NCI-H345 treated with DMSO at 0.1 percent for 48 hours (cell line): ENCODE data around the gene SLIT3.

Experiments
- DNase-seq: peaks from one replicate; lab custom pipeline; 2025; ENCODE audit not compliant: unreplicated experiment; lab: John Stamatoyannopoulos, UW

SLIT3 gene

DNA sequence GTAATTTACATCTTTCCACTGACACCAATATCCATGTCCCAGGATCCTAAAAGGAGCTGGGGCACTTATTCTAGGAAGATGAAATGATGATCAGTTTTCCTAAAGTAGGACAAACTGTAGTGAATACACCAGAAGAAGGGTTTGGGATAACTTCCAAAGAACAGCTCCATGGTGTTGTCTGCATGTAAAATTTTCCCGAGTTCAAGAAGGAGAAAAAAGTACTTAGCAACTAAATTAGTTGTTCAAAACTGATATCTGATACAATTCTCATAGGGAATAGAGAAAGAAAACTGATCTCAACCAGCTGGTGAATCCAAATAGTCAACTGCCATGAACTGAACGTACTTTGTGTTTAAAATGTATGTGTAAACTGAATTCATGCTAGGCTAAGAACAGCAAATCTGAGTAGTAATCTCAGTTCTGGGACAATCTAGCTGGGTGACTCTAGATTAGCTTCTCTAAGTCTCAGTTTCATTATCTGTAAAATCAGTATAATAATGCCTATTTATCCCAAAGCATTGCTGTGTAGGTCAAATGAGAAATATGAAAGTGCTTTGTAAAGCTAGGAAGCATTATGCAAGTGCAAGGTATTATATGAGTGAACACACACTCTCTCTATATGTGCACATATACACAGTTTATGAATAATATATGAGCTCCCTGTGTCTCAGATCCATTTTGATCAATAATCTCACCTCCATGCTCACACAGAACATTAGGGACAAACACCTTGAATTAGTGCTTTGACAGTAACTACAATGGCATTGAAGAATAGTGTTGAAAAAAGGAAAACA, 357.7 kb downstream of the SLIT3 start:
- no peak for DNase-seq

DNA sequence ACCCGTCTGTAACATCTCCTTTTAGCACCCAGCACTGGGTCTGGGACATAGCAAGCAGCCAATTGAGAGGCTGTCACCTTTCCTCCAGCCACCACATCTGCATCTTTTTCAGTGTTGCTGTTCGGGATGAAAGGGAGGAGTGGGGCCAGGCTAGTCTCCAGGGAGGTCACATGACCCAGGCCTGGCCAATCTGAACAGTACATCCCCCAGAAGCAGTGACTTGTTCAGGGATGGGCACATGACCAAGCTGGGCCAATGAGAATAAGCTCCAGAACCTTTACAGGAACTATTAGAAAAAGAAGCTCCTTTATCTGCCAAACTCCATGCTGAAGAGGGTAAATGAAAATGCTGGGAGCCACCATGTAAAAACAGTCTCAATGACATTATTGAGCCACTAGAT, 359.0 kb downstream of the SLIT3 start:
- no peak for DNase-seq

DNA sequence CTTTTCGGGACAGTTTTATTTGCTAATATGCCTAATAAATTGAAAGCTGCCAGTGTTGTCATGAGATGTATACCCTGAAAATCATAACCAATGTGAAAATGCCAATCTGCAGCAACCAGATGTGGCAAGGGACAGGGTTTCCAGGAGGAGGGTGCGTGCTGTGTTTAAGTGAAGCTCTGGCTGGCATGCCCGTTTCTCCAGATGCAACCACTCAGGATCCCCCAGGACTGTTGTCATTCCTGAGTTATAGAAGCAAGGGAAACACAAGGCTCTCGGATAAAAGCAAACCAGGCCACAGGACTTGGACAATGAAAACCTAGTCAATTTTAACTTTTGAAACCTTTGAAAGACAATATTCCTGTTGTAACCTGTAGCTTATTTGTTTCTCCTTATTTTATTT, 360.2 kb downstream of the SLIT3 start:
- DNase-seq, result no peak

DNA sequence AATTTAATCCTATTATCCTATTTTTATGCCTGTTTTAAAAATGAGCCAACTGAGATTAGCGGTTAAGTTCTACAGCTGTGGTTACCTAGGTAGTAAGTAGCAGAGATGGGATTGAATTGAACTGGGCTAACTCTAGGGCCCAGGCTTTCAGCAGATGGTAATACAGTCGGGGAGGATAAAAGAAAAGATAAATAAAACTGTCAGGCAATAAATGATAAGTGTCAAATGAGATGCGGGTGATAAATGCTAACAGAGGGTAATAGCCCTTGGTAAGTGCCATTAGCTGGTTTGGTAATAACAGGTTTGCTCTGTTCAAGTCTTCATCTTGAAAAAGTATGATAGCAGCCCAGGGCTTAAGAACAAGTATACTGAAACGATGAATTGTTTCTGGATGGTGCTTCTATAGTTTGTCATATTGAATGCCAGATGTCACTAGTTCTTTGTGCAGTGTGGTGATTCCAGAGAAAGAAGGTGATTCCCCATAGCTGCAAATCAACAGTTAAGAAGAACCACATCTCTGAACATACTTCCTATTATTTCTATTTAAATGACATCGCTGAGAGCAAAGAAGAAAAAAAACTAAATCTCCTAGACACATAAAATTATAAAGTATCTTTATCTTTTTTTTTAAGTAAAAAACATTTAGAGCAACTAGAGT, 360.9 kb downstream of the SLIT3 start:
- DNase-seq, result peak; percentile 95

DNA sequence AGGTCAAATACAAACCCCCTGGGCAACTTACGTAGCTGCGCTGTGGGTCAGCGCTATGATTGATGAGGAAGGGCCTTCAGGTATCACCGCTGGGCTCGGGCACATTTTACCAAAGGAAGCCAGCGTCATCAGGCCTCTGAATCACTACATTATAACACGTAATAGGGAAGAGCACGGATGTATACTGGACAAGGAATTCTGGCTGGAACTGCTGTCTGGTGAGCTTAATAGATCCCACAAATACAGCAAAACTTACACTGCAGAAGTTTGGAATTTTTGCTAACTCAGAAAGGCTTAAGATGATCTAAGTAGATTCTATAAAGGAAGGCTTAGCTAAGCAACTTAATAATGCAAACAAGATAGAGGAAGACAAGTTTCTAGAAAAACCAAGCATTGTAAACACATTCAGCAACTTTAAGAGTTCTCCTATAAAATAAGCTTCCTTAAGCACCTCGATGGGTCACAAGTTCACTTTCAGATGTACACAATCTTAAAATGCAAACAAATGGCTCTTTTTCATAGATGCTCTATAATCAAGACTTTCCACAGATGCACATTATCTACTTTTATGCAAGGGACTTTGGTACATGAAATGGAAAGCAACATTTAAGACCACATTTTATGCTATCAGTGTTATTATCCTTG, 361.7 kb downstream of the SLIT3 start:
- no peak for DNase-seq

DNA sequence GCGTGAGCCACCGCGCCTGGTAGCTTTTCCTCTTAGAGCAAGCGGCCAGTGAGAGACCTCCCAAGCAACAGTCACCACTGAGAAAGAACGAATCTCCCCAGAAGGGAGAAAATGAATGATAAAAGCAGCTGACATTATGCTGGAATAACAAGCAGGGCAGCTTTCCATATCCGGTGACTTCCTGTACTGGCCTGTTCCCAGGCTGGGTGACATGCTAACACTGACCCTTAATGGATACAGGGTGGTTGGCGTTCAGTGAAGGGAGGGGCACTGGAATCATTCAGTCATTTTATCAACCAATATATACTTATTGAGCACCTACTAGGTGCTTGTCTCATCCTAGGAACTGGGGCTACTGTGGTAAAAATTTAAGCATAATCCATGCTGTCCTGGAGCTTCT, 364.4 kb downstream of the SLIT3 start:
- DNase-seq, result no peak

DNA sequence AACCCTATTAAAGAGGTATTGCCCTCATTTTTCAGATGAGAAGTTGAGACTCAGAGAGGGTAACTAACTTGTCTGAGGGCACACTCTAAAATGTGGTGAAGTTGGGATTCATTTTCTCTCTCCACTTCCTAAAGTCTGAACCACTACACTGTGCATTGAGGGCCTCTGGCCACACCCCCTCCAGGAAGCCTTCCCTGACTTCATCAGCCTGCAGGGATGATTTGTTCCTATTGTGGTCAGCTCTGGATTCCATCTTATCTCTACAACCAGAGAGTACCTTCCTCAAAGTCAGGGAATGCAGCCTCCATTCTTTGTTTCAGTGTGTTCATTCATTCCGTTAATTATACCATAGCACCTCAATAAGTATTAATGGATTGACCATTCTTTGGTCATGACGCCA, 365.8 kb downstream of the SLIT3 start:
- no peak for DNase-seq

DNA sequence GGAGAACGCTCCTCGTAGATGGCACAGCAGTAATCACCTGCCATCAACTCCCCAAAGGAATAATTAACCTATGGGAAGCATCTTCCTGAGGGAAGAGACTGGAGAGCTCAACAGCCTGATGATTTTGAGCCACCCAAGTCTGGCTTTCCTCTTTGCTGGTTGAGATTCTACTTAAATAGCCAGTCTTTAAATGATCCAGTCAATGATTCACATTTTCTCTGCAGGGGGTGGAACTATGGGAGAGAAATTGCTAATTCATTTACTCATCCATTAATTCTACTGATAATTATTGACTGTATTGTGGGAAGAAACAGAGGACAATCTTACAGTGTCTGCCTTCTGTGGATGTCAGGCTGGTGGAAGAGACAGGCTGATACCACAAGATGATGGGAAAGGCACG, 366.8 kb downstream of the SLIT3 start:
- DNase-seq, result no peak

DNA sequence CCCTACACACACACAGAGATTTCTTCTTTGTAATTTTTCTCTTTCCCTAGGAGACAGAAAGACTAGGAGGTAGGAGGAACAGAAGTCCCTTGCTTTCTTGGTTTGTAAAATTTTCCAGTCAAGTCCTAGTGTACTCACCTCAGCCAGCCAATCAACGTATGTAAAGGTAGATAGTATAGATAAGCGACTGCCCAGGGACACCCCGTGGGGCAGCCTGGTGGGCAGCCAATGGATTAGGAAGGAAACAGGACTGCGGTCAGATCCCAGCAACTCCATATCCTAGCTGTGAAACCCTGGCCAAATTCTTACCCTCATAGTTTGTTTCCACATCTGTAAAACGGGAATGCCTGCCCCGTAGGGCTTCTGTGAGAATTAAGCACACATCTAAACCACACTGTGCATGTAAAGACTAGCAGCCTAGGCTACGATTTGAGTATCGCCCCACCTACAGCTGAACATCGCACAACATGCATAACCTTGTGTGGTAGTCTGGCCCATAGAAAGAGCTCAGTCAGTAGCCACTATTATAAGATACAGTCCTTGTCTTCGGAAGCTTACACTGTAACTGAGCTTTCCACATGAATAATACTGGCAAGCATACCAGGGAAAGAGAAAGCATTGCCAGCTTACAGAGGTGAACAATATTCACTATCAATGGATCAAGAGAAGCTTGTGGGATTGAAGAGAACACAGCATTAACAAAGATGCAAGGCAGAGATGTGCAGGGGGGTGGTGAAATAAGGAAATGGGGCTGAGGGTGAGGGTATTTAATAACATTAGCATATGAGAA, 368.3 kb downstream of the SLIT3 start:
- no peak for DNase-seq

DNA sequence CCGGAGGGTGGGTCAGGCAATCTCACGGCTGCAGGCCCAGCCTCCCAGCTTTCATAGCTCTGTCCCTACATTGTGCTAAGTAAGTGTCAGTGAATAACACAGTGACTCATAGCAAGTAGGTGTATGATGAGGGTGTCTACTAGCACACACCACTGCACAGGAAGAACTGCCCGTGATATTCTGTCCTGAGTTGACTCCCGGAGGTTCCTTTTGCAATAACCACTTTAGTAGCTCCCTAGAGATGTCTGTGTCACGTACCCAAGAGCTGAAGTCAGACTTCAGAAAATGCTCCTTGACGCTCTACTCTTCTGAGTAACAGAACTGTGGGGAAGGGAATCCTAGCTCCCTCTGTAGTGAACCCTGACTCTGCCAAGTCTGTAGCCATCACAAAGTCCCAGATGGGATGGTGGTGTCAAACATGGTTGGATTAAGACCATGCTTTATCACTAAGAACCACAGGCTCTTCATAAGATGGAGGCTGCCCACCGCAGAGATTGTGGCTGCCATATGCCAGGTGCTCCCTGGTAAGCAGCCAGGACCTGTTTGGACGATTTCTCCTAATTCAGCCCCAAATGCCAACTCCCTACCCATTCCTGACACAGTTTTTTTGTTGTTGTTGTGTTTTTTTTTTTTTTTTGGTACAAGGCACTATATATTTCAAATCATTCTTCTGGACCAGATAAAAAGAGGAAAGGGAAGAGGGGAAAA, 369.1 kb downstream of the SLIT3 start:
- no peak for DNase-seq

DNA sequence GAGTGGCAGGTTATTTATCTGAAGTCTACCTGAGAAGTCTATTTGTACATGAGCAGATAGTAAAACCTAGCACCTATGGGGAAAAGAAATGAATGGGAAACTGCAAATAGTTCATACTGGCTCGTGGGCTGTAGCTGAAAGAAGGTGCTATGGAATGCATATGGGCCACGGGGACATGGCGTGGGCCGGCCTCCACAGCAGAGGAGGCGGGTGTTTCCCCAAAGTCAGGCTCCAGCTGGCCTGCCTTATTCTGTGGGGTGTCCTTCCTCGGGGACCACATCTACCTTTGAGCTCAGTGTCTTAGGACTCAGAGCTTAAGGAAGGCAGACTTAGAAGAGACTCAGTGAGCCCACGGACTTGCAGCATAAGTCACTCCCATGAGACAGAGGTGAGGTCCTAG, 371.3 kb downstream of the SLIT3 start:
- no peak for DNase-seq

DNA sequence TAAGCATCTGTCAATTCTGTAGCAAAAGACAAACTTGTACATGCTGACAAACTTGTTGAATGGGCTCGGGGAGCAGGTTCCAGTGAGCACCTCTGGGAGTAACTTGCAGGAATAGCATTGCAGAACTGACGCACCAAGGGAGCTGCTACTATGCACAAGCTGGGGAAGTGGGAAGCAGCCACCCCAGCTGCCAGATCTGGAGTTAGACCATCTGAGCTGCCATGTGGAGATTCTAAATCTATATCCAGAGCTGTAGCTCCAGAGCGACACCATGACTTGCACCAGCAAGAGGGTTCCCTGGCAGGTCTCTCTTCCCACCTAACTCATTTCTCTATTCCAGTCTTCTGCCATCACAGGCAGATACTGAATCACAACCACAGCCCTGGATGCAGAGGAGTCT, 375.8 kb downstream of the SLIT3 start:
- DNase-seq, result no peak

DNA sequence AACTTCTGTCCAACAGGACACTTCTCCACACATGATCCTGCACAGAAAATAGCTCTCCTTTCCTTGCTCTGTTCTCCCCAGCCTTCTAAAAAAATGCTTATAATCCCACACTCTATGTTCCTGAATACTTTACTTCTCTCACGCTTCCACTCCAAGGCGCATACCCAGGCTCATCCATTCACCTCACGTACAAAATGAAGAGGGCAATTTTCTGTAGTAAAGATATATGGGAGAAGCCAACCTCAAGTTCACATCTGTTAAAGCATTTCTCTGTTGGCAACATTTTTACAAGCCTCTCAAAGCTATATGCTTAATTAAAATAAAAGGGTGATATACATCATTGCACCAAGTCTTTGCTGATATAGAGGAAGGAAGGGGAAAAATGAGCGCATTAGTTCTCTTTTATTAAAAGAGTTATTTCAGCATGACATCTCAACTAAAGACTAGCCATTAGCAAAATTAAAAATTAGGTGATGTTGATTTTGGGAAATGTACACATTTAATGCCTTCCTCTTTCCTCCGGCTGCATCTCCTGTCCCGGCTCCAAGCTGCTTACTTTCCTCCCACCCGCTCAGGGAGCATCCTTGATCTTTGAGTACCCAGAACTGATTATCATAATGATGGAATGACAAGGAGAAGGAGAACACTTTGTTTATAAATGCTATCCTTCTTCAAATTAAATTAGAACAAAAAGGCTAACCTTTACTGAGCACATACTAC, 379.6 kb downstream of the SLIT3 start:
- no peak for DNase-seq

DNA sequence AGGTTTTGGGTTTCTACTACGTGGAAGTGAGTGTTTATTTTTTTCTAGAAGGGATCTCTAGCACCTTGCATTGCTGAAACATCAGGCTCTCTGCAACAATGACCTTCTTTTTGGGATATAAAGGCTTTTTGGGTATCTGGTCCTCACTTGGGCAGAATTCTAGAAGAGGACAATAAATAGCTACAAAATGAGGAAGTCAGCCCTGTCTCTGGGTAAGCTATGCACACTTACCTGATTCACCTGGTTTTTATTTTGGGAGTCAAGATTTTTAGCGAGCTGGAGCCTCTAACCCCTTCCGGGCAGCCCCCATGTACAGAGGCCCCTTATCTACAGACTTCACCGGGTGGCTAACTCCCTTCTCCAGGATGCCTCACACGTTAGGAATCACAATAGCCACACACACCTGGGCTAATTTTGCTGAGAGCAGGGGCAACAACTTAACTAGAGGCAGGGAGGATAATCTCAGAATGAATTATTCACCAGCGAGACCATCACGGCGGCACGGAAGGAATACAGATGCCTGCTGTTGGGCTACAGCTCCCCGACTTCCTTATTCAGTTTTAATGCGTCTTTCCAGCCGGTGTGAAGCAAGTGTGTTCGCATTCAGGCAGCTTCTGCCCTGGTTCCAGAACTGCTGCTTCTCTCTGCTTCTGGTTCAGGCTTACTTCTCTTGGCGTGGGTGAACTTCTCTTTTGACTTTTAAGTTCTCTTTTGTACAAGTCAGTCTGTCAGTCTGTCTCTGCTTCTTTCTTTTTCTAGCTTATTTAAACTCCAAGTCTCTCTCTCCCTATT, 380.7 kb downstream of the SLIT3 start:
- no peak for DNase-seq

DNA sequence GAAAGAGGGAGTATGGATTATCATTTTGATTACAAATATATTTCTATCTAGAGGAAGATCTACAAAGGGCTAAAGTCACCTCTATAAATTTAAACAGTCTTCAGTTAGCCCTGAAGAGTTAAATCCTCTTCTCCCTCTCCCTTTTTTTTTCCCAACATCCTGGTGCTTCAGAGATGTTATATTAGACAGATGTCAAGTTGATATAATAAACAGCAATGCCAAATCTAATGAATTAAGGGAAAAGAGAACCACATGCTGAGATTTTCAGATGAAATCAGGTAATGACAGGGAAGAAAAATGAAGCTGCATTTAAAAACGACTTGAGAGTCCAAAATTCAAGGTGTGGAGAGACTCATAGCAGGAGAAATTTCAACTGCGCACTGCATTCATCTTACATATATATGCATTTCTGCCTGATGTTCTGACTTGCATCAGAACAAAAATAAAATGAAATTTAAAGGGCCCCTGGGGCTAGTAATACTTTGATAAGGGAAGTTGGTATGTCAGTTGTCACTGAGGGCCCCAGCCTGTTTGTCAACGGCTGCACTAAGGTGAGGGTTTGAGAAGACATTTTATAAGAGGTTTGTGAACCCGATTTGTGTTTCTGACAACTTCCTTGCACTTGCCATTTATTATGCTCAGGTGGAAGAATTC, 382.9 kb downstream of the SLIT3 start:
- no peak for DNase-seq

DNA sequence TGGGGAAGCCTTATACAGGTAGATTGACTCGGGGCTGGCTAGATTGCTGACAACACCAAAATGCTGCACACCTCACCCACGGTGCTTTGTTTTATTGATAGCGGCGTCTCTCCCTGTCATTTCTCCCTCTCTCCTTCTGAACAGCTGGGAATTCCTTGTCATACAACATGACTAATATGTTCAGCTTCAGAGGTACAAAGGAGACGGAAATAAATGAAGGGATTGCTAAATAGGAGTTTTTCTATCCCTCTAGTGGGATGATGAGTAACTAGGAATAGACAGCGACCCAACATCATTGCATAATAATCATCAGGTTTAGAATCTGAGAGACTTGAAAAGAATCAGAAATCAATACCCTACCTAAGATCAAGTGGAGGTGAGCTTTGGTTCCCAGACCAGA, 384.1 kb downstream of the SLIT3 start:
- no peak for DNase-seq

DNA sequence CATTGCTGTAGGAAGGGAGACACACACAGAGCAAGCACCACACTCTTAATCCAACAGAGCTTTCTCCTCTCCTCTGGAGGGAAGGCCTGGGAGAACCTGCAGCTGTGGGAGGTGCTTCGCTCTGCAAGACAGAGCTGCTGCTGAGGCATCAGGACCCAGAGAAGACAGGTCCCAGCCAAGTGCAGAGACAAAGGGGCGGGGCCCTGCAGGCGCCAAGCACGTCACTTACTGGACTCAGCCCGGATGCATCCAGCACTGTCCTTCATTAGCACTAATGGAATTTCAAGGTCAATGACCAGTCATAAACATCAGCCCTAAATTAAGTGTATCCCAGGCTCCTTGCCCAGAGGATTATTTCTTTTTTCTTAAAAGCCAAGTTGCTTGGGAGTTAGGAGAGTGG, 384.7 kb downstream of the SLIT3 start:
- no peak for DNase-seq

DNA sequence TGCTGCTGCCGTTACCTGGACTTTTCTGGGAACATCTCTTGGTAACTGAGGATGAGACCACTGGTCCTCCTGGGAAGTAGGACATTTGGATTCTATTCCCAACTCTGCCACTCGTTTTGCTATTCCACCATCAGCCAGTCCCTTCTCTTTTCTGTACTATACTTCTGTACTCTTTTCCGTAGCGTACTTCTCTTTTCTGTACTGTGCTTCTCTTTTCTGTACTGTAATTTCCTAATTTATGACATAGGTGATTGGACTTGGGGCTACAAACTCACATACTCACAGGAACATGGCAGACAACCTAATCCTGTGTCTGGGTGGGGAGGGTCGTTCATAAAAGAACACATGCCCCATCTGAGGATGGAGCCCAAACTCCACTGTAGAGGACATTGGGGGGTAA, 386.4 kb downstream of the SLIT3 start:
- DNase-seq, result no peak

DNA sequence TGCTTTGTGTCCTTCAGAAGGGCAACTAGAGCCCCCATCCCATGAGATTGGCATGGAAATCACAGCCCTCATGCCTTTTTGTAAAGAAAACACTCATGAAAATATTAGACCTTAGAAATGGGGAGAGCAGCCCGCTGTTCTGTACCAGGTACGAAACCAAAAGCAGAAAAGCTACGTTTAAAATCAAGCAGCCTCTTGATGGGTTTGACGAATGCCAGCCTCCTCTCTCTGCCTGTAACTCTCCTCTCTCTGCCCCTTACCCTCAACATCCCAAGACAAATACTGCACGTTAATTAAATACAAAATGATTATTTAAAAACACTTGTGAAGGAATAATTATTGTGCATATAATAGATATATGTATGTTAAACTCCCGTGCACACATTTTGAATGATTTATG, 390.1 kb downstream of the SLIT3 start:
- no peak for DNase-seq
